ENCODE data around the gene CDH13. TPM values are rescaled to one million over a fixed set of nuclear protein-coding genes. Genes with fewer than 3 reads are reported as not detected.

The CDH13 gene
- total and polyA plus RNA-seq, 8 donors, result 0.12 to 21.4 (median 1.7) TPM; not detected in 1

GRCh38 chr16:83037102-83037501, 410.3 kb downstream of the CDH13 start:
- intact Hi-C loops (cut with DNase I; ENCODE audit: low total_unique reads), result no loop called here
- TF ChIP-seq EP300 (IDR thresholded peaks at IDR 0.05) (no peak), POLR2A (IDR thresholded peaks at IDR 0.05) (no peak), POLR2AphosphoS5 (IDR thresholded peaks at IDR 0.05) (no peak), CTCF (IDR thresholded peaks at IDR 0.05) (no peak)
- no peak overlapping the region for H3K27ac ChIP-seq
- H3K4me1 ChIP-seq, result no peaks in the 10 kb centered on the region
- DNase-seq, result no peak
- H3K36me3 ChIP-seq, result no peaks in the 10 kb centered on the region
- no peaks in the 10 kb centered on the region for H3K9me3 ChIP-seq
- no peak overlapping the region for H3K4me3 ChIP-seq
- no peaks in the 10 kb centered on the region for H3K27me3 ChIP-seq
- 64 to 90% (median 77%) methylated on average over 2 of the region's 2 CpGs for WGBS, 5 donors

- intact Hi-C loops (cut with DNase I; ENCODE audit: low total_unique reads), result no loop called here
- H3K27ac ChIP-seq, result no peak overlapping the region
- no peaks in the 10 kb centered on the region for H3K27me3 ChIP-seq
- no peak for DNase-seq
- no peaks in the 10 kb centered on the region for H3K4me1 ChIP-seq
- H3K36me3 ChIP-seq, result no peaks in the 10 kb centered on the region
- no peak for TF ChIP-seq EP300 (IDR thresholded peaks at IDR 0.05)
- no peak for TF ChIP-seq POLR2A (IDR thresholded peaks at IDR 0.05)
- no peak for TF ChIP-seq CTCF (IDR thresholded peaks at IDR 0.05)
- TF ChIP-seq POLR2AphosphoS5 (IDR thresholded peaks at IDR 0.05), result no peak
- WGBS, 5 donors, result 75 to 94% (median 87%) methylated on average over 2 of the region's 2 CpGs
- H3K9me3 ChIP-seq, result no peaks in the 10 kb centered on the region
- no peak overlapping the region for H3K4me3 ChIP-seq
Measured at GRCh38 chr16:83037884-83038283, 411.1 kb downstream of the CDH13 start.

GRCh38 chr16:83040174-83040573, 413.4 kb downstream of the CDH13 start:
- DNase-seq, result no peak
- WGBS, 5 donors, result 70 to 83% (median 80%) methylated on average over 4 of the region's 4 CpGs
- no peak for TF ChIP-seq EP300 (IDR thresholded peaks at IDR 0.05)
- TF ChIP-seq CTCF (IDR thresholded peaks at IDR 0.05), result no peak
- no peak for TF ChIP-seq POLR2A (IDR thresholded peaks at IDR 0.05)
- no peak for TF ChIP-seq POLR2AphosphoS5 (IDR thresholded peaks at IDR 0.05)
- Histone ChIP-seq H3K4me1 (no peaks in the 10 kb centered on the region), H3K36me3 (no peaks in the 10 kb centered on the region), H3K27ac (no peak overlapping the region), H3K4me3 (no peak overlapping the region), H3K9me3 (no peaks in the 10 kb centered on the region), H3K27me3 (no peaks in the 10 kb centered on the region)
- intact Hi-C loops (cut with DNase I; ENCODE audit: low total_unique reads), result no loop called here

GRCh38 chr16:83044589-83044988, 417.8 kb downstream of the CDH13 start:
- Histone ChIP-seq H3K9me3 (peaks cover 0 to 2% (median 0%) of the 10 kb centered on the region in 4 donors), H3K36me3 (no peaks in the 10 kb centered on the region), H3K27ac (no peak overlapping the region), H3K27me3 (no peaks in the 10 kb centered on the region), H3K4me1 (no peaks in the 10 kb centered on the region), H3K4me3 (no peak overlapping the region)
- intact Hi-C loops (cut with DNase I; ENCODE audit: low total_unique reads), result no loop called here
- DNase-seq, result no peak
- no peak for TF ChIP-seq POLR2A (IDR thresholded peaks at IDR 0.05)
- TF ChIP-seq POLR2AphosphoS5 (IDR thresholded peaks at IDR 0.05), result no peak
- no peak for TF ChIP-seq CTCF (IDR thresholded peaks at IDR 0.05)
- no peak for TF ChIP-seq EP300 (IDR thresholded peaks at IDR 0.05)
- 68 to 74% (median 72%) methylated on average over 10 of the region's 10 CpGs for WGBS, 5 donors
